ENCODE results near the gene PUS3.

- TF ChIP-seq TARDBP (IDR thresholded peaks at IDR 0.05) (no peak), SUZ12 (IDR thresholded peaks at IDR 0.05) (no peak), FOXM1 (IDR thresholded peaks at IDR 0.05; ENCODE audit: borderline replicate concordance) (no peak), NFRKB (IDR thresholded peaks at IDR 0.05) (no peak), CTBP1 (IDR thresholded peaks at IDR 0.05; ENCODE audit: borderline replicate concordance) (no peak)
Observed at GRCh38 chr11:125941267-125941618, 38.2 kb upstream of the PUS3 start.
